T-helper 9 cell (primary cell): ENCODE results near the gene KCNC1.

Source experiments
- DNase-seq: peaks from one replicate; pipeline ENCODE4 v3.0.0-alpha.2; 2020

KCNC1 gene

GRCh38 chr11:17775507-17776211 is 41.1 kb downstream of the KCNC1 start:
- DNase-seq: no peak

DNA sequence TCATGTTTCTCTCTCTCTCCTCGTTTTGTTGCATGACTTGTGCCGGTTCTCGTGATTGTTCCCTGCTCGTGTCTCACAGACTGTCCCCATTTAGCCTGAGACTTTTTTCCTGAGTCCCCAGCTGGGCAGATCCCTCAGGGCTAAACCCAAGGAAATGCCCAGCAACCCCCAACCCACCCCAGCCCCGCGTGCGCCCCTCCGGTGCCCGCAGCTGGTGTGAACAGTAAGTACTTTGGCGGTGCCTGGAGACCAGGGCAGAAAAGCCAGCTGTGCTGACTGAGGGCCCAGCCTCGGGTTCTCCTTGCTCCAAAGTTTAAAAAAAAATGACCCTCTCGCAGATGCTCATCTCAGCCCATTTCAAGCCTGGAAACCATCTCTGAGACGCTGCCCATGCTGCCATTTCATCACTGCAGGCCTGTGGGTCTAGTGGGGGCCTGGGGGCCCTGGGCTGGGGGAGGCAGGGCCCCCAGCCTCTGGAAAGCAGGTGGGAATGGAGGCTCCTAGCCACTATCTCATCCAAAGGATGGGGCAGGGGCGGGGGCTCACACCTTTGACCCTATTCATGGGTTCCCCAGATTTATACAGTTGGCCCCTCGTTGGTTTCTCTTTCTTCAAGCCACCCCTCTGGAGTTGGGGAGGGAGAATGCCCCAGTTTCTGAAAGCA is 41.8 kb downstream of the KCNC1 start:
- DNase-seq: no peak

DNA sequence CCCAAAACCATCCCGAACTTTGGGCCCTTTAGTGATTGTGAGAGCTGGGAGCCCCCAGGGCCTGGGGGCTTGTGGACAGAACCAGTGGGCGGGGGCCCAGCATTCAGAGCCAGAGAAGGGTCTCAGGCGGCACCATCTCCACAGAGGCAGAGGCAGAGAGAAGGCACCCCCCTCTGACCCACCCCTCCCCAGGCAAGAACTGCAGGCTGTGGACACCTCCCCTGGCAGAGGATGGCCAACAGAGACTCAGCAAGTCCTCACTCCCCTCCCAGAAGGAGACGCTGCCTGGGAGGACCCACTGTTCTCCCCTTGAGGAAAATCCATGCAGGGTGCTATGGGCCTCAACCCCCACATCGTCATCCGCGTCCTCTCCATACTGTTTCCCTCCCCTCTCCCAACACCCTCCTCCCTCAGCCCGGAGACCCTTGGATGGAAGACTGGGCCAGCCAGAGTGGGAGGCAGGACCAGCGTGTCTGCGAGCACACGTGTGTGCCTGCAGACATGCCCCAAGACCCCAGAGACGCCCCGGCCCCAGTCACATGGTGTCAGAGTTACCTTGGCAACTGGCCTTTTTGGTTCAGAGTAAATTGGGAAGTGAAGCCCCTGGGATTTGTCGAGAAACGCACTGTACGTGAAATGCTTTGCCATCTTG is 42.6 kb downstream of the KCNC1 start:
- no peak for DNase-seq

DNA sequence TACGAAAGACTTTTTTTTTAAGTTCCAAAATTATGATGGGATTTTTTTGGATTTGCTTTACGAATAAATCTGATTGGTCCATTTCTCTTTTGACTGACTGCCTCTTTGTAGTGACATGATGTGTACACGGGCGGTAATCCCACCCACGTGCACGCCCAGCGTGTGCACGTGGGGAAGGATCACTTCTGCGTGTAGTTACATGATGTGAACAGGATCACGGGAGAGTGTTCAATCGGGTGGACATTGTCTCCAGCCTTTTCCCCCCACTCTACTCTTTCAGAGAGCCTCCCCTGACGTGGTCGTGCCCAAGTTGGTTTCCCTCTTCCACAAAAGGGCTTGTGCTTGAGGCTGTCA is 43.1 kb downstream of the KCNC1 start:
- no peak for DNase-seq

GRCh38 chr11:17778352-17778751 is 43.8 kb downstream of the KCNC1 start:
- no peak for DNase-seq

DNA sequence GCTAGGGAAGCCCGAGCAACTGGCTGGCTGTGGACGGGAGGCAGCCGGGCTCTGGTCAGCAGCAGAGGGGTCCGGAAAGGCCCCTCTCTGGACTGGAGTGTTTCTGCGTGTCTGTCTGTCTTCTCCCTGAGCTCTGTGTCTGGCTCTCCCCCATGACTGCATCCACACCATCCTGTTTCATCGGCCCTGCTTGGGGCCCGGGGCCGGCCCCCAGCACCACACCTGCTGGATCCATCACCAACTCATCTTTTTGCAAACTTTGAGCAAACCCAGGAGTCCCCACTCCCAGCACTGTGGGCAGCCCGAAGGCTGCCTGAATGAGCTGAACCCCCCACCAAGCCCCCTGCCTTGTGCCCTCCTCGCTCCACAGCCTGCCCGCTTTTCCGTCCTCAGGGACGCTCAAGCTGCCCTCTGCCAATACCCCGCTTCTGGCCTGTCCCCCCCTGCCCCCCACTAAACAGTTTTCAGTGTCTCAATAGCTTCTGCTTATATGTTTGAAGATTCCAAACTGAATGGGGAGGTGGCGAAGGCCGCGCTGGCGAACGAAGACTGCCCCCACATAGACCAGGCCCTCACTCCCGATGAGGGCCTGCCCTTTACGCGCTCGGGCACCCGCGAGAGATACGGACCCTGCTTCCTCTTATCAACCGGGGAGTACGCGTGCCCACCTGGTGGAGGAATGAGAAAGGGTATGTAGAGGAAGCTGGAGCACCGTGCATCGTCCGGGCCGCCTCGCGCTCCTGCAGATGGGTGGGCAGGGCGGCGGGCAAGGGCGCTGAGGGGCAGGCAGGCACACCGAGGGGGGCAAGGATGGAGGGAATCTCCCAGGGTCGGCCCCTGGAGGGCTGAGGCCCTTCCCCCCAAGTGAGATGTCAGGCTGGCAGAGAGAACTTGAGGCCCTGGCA is 44.6 kb downstream of the KCNC1 start:
- DNase-seq: no peak

DNA sequence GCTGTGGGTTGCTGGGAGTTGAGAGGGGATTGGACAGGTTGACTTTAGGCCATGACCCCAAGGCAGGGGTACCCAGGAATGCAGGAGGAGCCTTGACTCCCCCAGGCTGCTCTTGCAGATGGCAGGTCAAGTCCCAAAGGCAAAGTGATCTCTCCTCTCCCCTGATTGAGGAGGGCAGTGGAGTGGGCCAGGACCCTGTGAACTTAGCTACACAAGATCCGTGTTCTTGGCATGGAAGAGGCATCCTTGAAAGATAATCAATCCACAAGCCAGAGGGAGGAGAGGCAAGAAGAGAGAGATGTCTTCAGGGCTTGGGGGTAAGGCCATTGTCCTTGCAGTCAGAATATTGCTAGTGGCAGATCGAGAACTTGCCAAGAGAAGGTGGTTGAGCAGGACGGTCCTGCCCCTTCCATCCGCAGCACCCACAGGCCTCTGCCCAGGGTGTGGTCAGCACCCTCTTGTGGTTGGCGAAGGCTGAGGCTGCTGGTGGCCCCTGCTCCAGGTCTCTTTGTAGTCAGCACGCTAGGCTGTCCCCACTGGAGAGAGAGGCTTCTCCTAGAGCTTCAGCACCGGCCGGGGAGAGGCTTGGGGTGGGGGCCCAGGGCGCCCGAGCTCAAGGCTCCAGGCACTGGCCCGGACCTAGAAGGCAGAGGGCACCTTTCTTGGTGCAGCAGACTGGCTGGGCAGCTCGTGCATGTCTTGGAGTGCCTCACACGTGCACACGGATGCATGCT is 45.4 kb downstream of the KCNC1 start:
- DNase-seq: no peak

GRCh38 chr11:17780668-17781067 is 46.1 kb downstream of the KCNC1 start:
- DNase-seq: no peak

DNA sequence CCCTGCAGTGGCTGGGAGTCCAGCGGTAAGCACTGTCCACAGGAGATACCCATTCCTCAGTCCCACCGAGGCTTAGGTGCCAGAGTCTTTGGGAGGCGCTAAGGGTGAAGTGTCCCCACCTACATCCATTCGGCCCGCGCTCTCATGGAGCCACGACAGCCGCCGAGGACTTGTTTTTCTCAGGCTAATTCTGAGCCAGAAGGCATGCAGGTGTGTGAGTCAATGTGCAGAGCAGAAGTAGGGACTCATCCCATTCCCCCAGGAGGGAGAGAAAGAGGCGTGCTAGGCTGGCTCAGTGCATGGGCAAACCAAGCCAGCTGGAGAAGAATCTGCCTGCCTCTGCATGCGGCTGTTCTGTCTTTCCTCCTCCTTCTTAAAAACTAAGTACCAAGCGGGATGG is 46.6 kb downstream of the KCNC1 start:
- DNase-seq: no peak

- no peak for DNase-seq
These were observed 47.0 kb downstream of the KCNC1 start for GRCh38 chr11:17781626-17782025.

DNA sequence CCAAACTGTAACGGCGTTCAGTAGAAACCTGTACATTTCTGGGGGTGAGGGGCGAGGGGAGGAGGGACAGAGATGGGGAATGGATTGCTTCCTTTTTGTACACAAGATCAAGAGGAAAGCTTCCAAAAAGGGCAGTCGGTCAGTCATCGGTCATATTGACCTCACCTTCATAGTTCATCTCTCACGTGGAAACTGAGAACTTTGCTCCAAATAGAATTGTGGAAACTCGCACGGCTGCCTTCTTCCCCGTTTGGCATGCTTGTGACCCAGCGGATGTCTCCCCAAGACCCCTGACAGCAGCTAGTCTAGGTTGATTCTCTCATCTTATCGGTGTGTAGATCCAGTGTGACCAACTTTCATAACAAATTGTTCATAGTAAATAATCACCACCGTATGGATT is 47.6 kb downstream of the KCNC1 start:
- no peak for DNase-seq

- DNase-seq: no peak
These were observed 48.2 kb downstream of the KCNC1 start for GRCh38 chr11:17782603-17783337.

DNA sequence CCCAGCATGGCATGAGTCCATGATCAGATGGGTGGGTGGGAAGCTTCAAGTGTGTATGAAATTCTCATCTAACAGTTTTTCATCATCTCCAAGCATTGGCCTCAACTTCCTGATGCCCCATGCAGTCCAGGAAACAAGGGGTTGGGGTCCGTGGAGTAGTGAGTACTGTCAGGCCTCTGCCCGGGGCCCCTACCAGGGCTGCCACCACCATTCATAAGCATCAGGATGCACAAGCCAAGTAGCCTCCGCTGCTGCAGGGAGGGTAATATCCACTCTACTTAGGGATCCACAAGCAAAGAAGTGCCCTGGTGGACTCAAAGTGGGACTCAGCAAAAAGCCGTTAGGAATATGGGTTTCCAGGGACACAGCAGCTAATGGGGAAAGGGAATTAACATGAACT is 49.3 kb downstream of the KCNC1 start:
- no peak for DNase-seq

DNA sequence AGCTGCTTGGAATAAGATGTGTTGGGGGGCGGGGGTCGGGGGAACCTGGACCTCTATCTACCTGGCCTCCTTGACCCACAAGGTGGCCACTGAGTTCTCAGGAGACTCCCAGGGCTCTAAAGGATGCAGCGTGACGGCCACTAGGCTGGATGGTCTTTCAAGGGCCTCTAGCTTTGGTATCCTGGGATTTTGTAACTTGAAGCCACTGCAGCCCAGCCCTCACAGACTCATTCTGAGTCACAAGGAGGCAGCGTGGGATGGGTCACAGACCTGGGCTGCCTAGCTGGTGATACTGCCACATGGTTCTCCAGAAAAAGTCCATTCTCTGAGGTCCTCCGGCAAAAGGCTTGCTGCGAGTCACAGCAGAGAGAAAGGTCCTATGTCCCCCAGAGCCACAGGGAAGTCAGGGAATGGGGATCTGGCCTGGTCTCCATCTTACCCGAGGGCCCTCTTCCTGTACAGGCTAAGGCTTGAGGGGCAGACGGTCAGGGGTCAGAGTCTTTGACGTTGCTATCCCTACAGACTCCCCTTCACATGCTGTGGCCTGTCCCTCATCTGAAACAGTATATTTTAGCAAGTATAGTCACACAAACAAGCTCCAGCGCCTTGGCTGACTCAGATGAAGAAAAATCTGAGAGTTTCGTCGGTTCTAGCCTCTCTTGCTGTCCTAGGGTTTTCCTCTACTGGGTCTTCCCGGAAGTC is 52.4 kb downstream of the KCNC1 start:
- DNase-seq: no peak

- DNase-seq: no peak
These were observed 53.5 kb downstream of the KCNC1 start for GRCh38 chr11:17788084-17788483.

DNA sequence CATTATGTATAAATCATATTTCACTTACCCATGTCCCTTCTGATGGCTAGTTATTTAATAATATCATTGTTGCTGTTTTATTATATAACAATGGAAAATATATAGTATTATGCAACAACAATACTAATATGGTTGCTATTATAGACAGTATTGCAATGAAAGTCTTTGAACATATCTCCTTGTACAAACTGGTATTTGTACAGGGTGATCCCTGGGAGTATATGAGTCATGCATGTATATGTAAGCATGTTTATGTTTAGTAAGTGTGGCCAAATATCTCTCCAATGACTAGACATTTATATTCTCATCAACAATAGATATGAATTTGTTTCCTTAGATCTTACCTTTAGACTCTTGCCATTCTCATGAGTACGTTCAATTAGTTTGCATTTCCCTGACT is 55.9 kb downstream of the KCNC1 start:
- no peak for DNase-seq

DNA sequence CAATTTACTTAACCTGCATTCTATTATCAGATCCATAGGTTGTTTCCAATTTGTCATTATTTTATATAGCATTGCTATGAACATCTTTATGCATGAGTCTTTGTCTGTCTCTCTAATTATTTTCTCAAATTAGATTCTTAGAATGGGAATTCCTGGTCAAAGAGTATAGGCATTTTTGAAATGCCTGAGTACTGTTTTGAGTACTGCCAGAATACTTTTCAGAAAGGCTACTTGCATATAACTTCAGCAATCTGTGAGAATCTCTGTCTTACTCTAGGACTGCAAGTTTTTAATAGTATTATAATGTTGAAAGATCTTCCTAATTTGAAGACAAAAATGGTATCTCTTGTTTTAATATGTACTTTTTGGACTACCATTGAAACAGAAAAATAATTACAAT is 56.6 kb downstream of the KCNC1 start:
- no peak for DNase-seq

- DNase-seq: no peak
These were observed 57.6 kb downstream of the KCNC1 start for GRCh38 chr11:17792161-17792560.

GRCh38 chr11:17793642-17794170 is 59.1 kb downstream of the KCNC1 start:
- DNase-seq: no peak

DNA sequence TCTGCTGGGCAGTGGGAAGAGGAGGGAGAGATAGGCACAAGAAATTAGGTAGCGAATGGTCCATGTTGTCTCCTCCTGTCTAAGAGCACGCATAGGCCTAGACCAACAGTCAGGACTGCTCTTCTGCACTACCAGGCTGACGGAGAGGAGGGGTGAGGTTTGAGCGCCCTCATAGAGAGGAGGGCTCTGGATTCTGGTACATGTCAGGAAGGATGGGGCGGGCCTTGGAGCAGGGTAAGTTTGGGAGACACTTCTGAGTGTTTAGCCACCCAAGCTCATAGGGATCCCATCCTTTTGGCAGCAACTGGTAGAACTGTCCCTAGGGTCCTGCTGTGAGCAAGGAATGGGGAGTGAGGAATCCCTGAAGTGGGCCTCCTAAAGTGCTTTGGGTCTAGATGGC is 60.4 kb downstream of the KCNC1 start:
- no peak for DNase-seq

- no peak for DNase-seq
These were observed 61.6 kb downstream of the KCNC1 start for GRCh38 chr11:17796154-17796553.
